Tibial nerve (tissue), 4 donors: ENCODE measurements around the gene SGK1. TPM values are rescaled to one million over a fixed set of nuclear protein-coding genes. Genes with fewer than 3 reads are reported as not detected.
A peak's percentile ranks its signal among the peaks of the same experiment; 100 is the strongest.
"Not testable (repeated sequence)": the region's sequence is repeated elsewhere in the genome, so short reads cannot be mapped to it uniquely, and the experiment has no call there.

Experiments
- DNase-seq, 2 donors: peaks; one replicate each; pipeline ENCODE4 v3.0.0-alpha.2; 2019; ENCODE audit warnings: low spot score in 2 of 2
- H3K27ac ChIP-seq, 4 donors: fragments of 200-600 bp; sonication (generic) in 3 of 4; one replicate each; pipeline ENCODE4 v1.5.1; 2017 to 2019; ENCODE audit warnings: mild to moderate bottlenecking in 1 of 4
- H3K27me3 ChIP-seq, 2 donors: fragments of 200-600 bp; sonication (generic) in 1 of 2; one replicate each; pipeline versions ENCODE4 v1.5.1 to v1.6.0; 2017 to 2019
- H3K36me3 ChIP-seq, 3 donors: fragments of 200-600 bp; sonication (generic); one replicate each; pipeline ENCODE4 v1.5.1; 2018 to 2019
- H3K4me1 ChIP-seq, 4 donors: fragments of 200-600 bp; sonication (generic) in 3 of 4; one replicate each; pipeline ENCODE4 v1.5.1; 2017 to 2019
- H3K4me3 ChIP-seq, 4 donors: fragments of 200-600 bp; sonication (generic) in 3 of 4; one replicate each; pipeline ENCODE4 v1.5.1; 2017 to 2019; ENCODE audit warnings: mild to moderate bottlenecking in 1 of 4, moderate library complexity in 1 of 4
- H3K9me3 ChIP-seq, 4 donors: fragments of 200-600 bp; sonication (generic) in 3 of 4; one replicate each; pipeline ENCODE4 v1.5.1; 2017 to 2019
- CTCF ChIP-seq, 5 experiments: fragments of 200-600 bp in 3 of 5; fragments of 450-650 bp in 2 of 5; sonication (generic) in 3 of 5; IDR thresholded peaks; one replicate each; pipeline ENCODE4 v1.5.1; 2016 to 2019; ENCODE audit warnings: antibody characterized with exemption in 5 of 5, mild to moderate bottlenecking in 3 of 5, moderate library complexity in 2 of 5
- EP300 ChIP-seq, 2 donors: sonication (generic); formaldehyde crosslinking; IDR thresholded peaks; one replicate each; pipeline ENCODE4 v1.6.1; 2017; ENCODE audit warnings: antibody characterized with exemption in 2 of 2, mild to moderate bottlenecking in 1 of 2
- POLR2A ChIP-seq, 2 donors: fragments of 450-650 bp; IDR thresholded peaks; one replicate each; pipeline ENCODE4 v1.6.1; 2017; ENCODE audit warnings: antibody characterized with exemption in 2 of 2, mild to moderate bottlenecking in 2 of 2, moderate library complexity in 2 of 2
- WGBS, 2 donors: methylation state at CpG; one replicate each; pipeline ENCODE4 v1.1.5; 2018; 5-methylcytosine and 5-hydroxymethylcytosine counted together
- total RNA-seq, 4 donors: library from RNA; depleted of rRNA; stranded (reverse); fragments of >200 nt; gene quantifications; one replicate each; pipeline ENCODE4 v1.1.0, GENCODE V29; 2016

The SGK1 gene
- total RNA-seq, 4 donors from 2014 or later = 103 to 127 (median 116) TPM

GRCh38 chr6:134324141-134324540 lies 6.2 kb upstream of the SGK1 start:
- TF ChIP-seq POLR2A (IDR thresholded peaks at IDR 0.05) (no peak), CTCF (IDR thresholded peaks at IDR 0.05) (no peak), EP300 (IDR thresholded peaks at IDR 0.05) (no peak)
- no peak for DNase-seq
- Histone ChIP-seq H3K4me1 (no peaks in the 10 kb centered on the region), H3K4me3 (no peak overlapping the region), H3K36me3 (no peaks in the 10 kb centered on the region), H3K27ac (no peak overlapping the region), H3K27me3 (no peaks in the 10 kb centered on the region), H3K9me3 (peaks cover 0 to 11% (median 0%) of the 10 kb centered on the region in 4 donors)
- 65 to 66% methylated on average over 5 of the region's 5 CpGs for WGBS, 2 donors

- WGBS, 2 donors = 85 to 86% methylated on average over 2 of the region's 2 CpGs
- TF ChIP-seq CTCF (IDR thresholded peaks at IDR 0.05) (no peak), POLR2A (IDR thresholded peaks at IDR 0.05) (no peak), EP300 (IDR thresholded peaks at IDR 0.05) (no peak)
- Histone ChIP-seq H3K27me3 (no peaks in the 10 kb centered on the region), H3K27ac (no peak overlapping the region), H3K4me3 (no peak overlapping the region), H3K9me3 (peaks cover 0 to 11% (median 0%) of the 10 kb centered on the region in 4 donors), H3K36me3 (no peaks in the 10 kb centered on the region), H3K4me1 (peaks cover 0 to 4% (median 0%) of the 10 kb centered on the region in 4 donors)
- DNase-seq = no peak
Observed at GRCh38 chr6:134323698-134324097, 5.8 kb upstream of the SGK1 start.

- WGBS, 2 donors = 85 to 92% methylated on average over 1 of the region's 1 CpG
- no peak for DNase-seq
- no peak for TF ChIP-seq CTCF (IDR thresholded peaks at IDR 0.05)
- no peak for TF ChIP-seq POLR2A (IDR thresholded peaks at IDR 0.05)
- TF ChIP-seq EP300 (IDR thresholded peaks at IDR 0.05) = no peak
- Histone ChIP-seq H3K9me3 (peaks cover 0 to 11% (median 0%) of the 10 kb centered on the region in 4 donors), H3K4me3 (no peak overlapping the region), H3K27ac (no peak overlapping the region), H3K4me1 (peaks cover 0 to 8% (median 0%) of the 10 kb centered on the region in 4 donors), H3K36me3 (no peaks in the 10 kb centered on the region), H3K27me3 (no peaks in the 10 kb centered on the region)
Observed at GRCh38 chr6:134323294-134323693, 5.4 kb upstream of the SGK1 start.

- no peaks in the 10 kb centered on the region for H3K36me3 ChIP-seq
- H3K4me3 ChIP-seq = no peak overlapping the region
- peaks cover 0 to 19% (median 3%) of the 10 kb centered on the region in 4 donors for H3K4me1 ChIP-seq
- no peaks in the 10 kb centered on the region for H3K27me3 ChIP-seq
- H3K27ac ChIP-seq = no peak overlapping the region
- WGBS, 2 donors = 51% methylated on average over 2 of the region's 2 CpGs
- peaks cover 0 to 11% (median 0%) of the 10 kb centered on the region in 4 donors for H3K9me3 ChIP-seq
- DNase-seq = no peak
- TF ChIP-seq CTCF (IDR thresholded peaks at IDR 0.05) = no peak
Observed at GRCh38 chr6:134322216-134322615, 4.3 kb upstream of the SGK1 start.

GRCh38 chr6:134321246-134321645 lies 3.3 kb upstream of the SGK1 start:
- WGBS, 2 donors = 85 to 87% methylated on average over 3 of the region's 3 CpGs
- peaks cover 0 to 22% (median 3%) of the 10 kb centered on the region in 4 donors for H3K4me1 ChIP-seq
- H3K9me3 ChIP-seq = peaks cover 0 to 11% (median 0%) of the 10 kb centered on the region in 4 donors

GRCh38 chr6:134319686-134320085 lies 1.8 kb upstream of the SGK1 start:
- DNase-seq, H3K36me3 ChIP-seq, H3K4me3 ChIP-seq, H3K27me3 ChIP-seq, H3K9me3 ChIP-seq: not testable (repeated sequence)
- Histone ChIP-seq H3K27ac (peak overlapping the region in 1 of 4 donors; percentile 8), H3K4me1 (peaks cover 0 to 22% (median 3%) of the 10 kb centered on the region in 4 donors)
- WGBS, 2 donors = 81 to 89% methylated on average over 2 of the region's 2 CpGs

More at GRCh38 chr6:134321246-134321645, 3.3 kb upstream of the SGK1 start:
- H3K4me3 ChIP-seq = no peak overlapping the region
- no peak for DNase-seq
- no peak for TF ChIP-seq EP300 (IDR thresholded peaks at IDR 0.05)
- TF ChIP-seq POLR2A (IDR thresholded peaks at IDR 0.05) = no peak
- no peak for TF ChIP-seq CTCF (IDR thresholded peaks at IDR 0.05)
- no peak overlapping the region for H3K27ac ChIP-seq
- no peaks in the 10 kb centered on the region for H3K36me3 ChIP-seq
- H3K27me3 ChIP-seq = no peaks in the 10 kb centered on the region
